Parathyroid adenoma (tissue), 2 donors: ENCODE results near the gene RNASE7.

Experiments
- H2AFZ ChIP-seq: fragments of 300-600 bp; sonication (generic); one replicate; pipeline ENCODE4 v1.7.0; 2017; ENCODE audit warnings: antibody characterized with exemption, mild to moderate bottlenecking
- H3K27ac ChIP-seq: fragments of 300-600 bp; sonication (generic); one replicate; pipeline ENCODE4 v1.7.0; 2017
- H3K27me3 ChIP-seq: fragments of 300-600 bp; sonication (generic); one replicate; pipeline ENCODE4 v1.7.0; 2017; ENCODE audit warnings: low read length; ENCODE audit not compliant: control insufficient read depth, insufficient read depth
- H3K36me3 ChIP-seq: fragments of 300-600 bp; sonication (generic); one replicate; pipeline ENCODE4 v1.7.0; 2017; ENCODE audit warnings: low read length; ENCODE audit not compliant: control insufficient read depth, insufficient read depth
- H3K4me1 ChIP-seq: fragments of 300-600 bp; sonication (generic); one replicate; pipeline ENCODE4 v1.7.0; 2017; ENCODE audit warnings: control low read depth
- H3K4me2 ChIP-seq: fragments of 300-600 bp; sonication (generic); one replicate; pipeline ENCODE4 v1.7.0; 2017; ENCODE audit warnings: low read length
- H3K4me3 ChIP-seq: fragments of 300-600 bp; sonication (generic); one replicate; pipeline ENCODE4 v1.7.0; 2017; ENCODE audit warnings: low read depth, low read length
- H3K79me2 ChIP-seq: fragments of 300-600 bp; sonication (generic); one replicate; pipeline ENCODE4 v1.7.0; 2017; ENCODE audit warnings: control low read depth
- H3K9ac ChIP-seq: fragments of 300-600 bp; sonication (generic); one replicate; pipeline ENCODE4 v1.7.0; 2017; ENCODE audit warnings: mild to moderate bottlenecking
- H3K9me3 ChIP-seq: fragments of 300-600 bp; sonication (generic); one replicate; pipeline ENCODE4 v1.7.0; 2017; ENCODE audit warnings: low read length; ENCODE audit not compliant: control insufficient read depth
- TF ChIP-seq, protein P1 (sequence below): fragments of 300-600 bp; sonication (generic); IDR thresholded peaks from one replicate; pipeline ENCODE4 v1.7.0; 2017; ENCODE audit warnings: antibody characterized with exemption, mild to moderate bottlenecking
- donor health status: primary hyperparathyroidism.

The RNASE7 gene

GRCh38 chr14:21011136-21011535, 31.0 kb upstream of the RNASE7 start:
- peaks cover 3% of the 10 kb centered on the region for H3K4me1 ChIP-seq
- TF ChIP-seq, protein P1, sequence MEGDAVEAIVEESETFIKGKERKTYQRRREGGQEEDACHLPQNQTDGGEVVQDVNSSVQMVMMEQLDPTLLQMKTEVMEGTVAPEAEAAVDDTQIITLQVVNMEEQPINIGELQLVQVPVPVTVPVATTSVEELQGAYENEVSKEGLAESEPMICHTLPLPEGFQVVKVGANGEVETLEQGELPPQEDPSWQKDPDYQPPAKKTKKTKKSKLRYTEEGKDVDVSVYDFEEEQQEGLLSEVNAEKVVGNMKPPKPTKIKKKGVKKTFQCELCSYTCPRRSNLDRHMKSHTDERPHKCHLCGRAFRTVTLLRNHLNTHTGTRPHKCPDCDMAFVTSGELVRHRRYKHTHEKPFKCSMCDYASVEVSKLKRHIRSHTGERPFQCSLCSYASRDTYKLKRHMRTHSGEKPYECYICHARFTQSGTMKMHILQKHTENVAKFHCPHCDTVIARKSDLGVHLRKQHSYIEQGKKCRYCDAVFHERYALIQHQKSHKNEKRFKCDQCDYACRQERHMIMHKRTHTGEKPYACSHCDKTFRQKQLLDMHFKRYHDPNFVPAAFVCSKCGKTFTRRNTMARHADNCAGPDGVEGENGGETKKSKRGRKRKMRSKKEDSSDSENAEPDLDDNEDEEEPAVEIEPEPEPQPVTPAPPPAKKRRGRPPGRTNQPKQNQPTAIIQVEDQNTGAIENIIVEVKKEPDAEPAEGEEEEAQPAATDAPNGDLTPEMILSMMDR: no peak
- no peak overlapping the region for H3K4me3 ChIP-seq
- H2AFZ ChIP-seq: no peak overlapping the region
- H3K9me3 ChIP-seq: no peaks in the 10 kb centered on the region
- no peak overlapping the region for H3K4me2 ChIP-seq
- no peak overlapping the region for H3K9ac ChIP-seq
- no peaks in the 10 kb centered on the region for H3K36me3 ChIP-seq
- H3K79me2 ChIP-seq: no peaks in the 10 kb centered on the region
- H3K27me3 ChIP-seq: no peaks in the 10 kb centered on the region
- H3K27ac ChIP-seq: no peak overlapping the region

DNA sequence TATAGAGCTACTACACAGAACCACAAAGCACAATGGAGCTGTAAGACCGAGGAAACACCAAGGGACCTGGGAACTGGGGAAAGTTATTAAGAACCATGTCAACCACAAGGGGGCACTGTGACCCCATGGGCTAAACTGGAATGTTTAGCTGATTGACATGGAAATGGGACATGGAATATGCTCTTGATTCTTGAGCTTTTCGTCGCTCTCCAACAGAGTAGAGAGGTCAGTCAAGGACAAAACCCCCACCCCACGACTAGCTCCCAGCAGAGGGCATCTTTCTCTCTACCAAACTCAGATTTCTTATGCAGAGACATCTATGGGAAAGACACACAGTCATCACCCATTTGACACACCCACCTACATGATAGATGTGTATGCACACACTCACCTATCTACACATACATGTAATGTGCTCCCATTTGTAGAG, 27.4 kb upstream of the RNASE7 start:
- Histone ChIP-seq H3K27ac (no peak overlapping the region), H3K4me2 (no peak overlapping the region), H3K36me3 (no peaks in the 10 kb centered on the region), H3K4me3 (no peak overlapping the region), H3K79me2 (no peaks in the 10 kb centered on the region), H3K27me3 (no peaks in the 10 kb centered on the region), H2AFZ (no peak overlapping the region), H3K9ac (no peak overlapping the region), H3K9me3 (no peaks in the 10 kb centered on the region), H3K4me1 (peaks cover 3% of the 10 kb centered on the region)
- TF ChIP-seq, protein P1: peak; percentile 98

DNA sequence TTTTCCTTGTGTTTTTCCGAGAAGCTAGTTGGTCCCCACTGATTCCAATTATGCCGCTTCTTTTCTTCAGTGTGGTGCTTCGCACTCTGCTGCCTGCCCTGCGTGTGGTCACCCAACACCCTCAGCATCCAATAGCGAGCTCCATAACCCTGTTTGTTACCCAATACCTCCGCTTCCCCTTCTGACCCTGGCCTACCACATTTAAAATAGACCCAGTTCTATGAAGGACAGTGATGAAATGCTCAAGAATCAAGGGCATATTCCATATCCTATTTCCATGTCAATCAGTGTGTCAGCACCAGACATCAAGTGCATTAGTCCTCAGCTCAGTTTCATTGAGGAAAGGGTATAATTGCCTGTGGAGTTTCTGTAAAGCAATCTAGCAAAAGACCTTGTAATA, 26.9 kb upstream of the RNASE7 start:
- Histone ChIP-seq H3K27me3 (no peaks in the 10 kb centered on the region), H3K4me2 (no peak overlapping the region), H2AFZ (no peak overlapping the region), H3K4me1 (peaks cover 3% of the 10 kb centered on the region), H3K9ac (no peak overlapping the region), H3K4me3 (no peak overlapping the region), H3K27ac (no peak overlapping the region), H3K9me3 (no peaks in the 10 kb centered on the region), H3K36me3 (no peaks in the 10 kb centered on the region), H3K79me2 (no peaks in the 10 kb centered on the region)
- TF ChIP-seq, protein P1: no peak

GRCh38 chr14:21016413-21017190, 25.6 kb upstream of the RNASE7 start:
- no peak overlapping the region for H3K27ac ChIP-seq
- H2AFZ ChIP-seq: no peak overlapping the region
- no peak overlapping the region for H3K4me3 ChIP-seq
- H3K9me3 ChIP-seq: no peaks in the 10 kb centered on the region
- no peak overlapping the region for H3K9ac ChIP-seq
- H3K4me1 ChIP-seq: peaks cover 2% of the 10 kb centered on the region
- H3K27me3 ChIP-seq: no peaks in the 10 kb centered on the region
- H3K36me3 ChIP-seq: no peaks in the 10 kb centered on the region
- TF ChIP-seq, protein P1: no peak
- H3K4me2 ChIP-seq: no peak overlapping the region
- H3K79me2 ChIP-seq: no peaks in the 10 kb centered on the region
